T1000 (cell line): ENCODE data around the gene EHMT2.

ENCODE experiments used
- DNase-seq: peaks from one replicate; lab custom pipeline; 2025; ENCODE audit warnings: mixed read lengths; lab: John Stamatoyannopoulos, UW

EHMT2 gene

DNA sequence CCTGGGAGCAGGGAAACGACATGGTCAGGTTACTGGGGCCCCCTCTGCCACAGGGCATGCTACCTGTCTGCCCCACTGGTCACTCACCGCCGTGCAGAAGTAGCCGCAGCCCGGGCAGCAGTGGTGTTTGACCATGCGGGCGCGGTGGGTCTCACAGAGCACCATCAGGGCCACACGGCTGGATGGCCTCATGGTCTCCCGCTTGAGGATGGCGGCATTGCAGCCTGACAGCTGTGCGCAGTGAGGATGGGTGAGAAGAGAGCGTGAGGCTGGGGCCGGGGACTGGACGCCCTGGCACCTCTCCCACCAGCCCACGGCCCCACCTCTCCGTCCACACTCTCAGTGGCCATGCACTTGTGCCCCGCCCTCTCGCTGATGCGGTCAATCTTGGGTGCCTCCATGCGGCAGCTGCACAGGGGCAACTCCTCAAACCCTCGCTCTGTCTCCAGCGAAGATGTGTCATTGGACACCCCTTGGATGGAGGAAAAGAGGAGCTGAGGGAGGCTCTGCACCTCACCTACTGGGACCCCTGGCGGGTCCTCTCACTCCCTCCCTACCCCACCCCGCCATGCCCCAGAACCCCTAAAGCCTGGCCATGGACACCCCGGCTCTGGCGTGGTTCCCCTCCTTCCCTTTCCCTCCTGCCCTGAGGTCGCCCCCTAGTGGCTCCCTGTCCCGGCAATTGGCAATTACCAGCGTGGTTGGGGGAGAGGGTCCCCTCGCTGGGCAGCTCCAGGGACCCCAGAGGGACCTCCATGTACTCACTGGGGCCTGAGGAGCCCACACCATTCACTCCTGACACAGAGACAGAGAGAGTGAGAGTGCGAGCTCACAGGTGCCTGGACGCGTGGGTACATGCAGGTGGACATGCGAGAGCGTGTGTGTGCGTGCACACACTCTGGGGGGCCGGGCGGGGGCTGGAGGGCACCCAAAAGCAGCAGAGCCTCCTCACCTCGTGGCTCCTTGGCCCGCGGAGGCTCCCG is 8.9 kb downstream of the EHMT2 start:
- DNase-seq: no peak

DNA sequence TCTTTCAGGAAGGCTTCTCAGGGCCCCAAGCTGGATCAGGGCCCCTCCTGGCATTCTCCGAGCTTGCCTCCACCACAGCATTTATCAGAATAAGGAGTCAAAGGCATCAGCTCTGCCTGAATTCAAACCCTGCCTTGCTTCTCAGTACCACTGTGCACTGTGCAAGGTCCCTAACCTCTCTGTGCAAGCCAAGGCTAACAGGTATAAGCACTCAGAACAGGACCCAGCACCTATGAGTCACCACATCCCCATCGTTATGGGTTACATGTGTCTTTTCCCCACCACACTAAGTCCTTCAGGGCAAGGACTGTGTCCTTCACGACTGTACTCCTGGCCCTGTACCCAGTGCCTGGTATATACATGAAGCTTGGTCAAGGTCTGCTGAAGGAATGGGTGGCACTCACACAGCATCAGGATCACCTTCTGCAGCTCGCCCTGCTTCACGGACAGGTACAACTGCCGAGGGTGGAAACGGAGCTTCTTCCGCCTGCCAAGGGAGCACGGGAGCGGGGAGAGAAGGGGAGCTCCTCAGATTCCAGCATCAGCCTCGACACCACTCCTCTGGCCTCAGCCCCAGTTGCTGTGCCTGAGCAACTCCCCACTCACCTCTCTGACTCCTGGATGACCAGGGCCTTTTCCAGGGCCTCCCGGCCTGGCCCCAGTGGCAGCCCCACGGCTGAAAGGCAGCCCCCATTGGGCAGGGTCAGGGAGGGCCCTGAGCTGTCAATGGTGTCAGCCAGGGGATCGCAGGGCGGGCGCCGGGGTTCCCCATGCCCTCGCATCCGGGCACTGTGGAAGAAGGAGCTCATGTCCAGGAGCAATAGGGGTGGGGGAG is 10.1 kb downstream of the EHMT2 start:
- no peak for DNase-seq

GRCh38 chr6:31886541-31886991 is 10.9 kb downstream of the EHMT2 start:
- DNase-seq: no peak

DNA sequence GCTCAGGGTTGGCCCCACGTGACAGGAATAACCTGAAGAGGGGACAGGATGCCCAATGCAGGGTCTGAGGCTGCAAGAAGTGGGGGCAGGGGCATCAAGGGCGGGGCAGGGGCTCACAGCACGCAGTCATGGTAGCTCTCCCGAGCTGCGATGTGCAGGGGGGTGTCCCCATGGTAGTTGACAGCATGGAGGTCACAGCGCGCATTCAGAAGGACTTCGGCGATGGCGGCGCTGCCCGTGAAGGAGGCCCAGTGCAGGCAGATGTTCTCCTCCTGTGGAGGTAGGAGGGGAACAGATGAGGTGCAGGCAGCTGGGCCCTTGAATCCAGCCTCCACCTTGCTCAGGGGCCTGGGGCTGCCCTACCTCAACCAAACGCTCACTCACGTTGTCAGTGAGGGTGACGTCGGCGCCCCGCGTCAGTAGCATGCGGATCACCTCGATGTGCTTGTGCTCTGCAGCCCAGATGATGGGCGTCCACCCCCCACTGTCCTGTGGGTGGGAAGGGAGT is 12.9 kb downstream of the EHMT2 start:
- no peak for DNase-seq

- DNase-seq: no peak
Measured at GRCh38 chr6:31883676-31884075, 13.8 kb downstream of the EHMT2 start.

GRCh38 chr6:31882344-31882743 is 15.2 kb downstream of the EHMT2 start:
- no peak for DNase-seq

GRCh38 chr6:31881136-31881859 is 16.2 kb downstream of the EHMT2 start:
- no peak for DNase-seq

GRCh38 chr6:31880616-31881015 is 16.9 kb downstream of the EHMT2 start:
- DNase-seq: no peak

DNA sequence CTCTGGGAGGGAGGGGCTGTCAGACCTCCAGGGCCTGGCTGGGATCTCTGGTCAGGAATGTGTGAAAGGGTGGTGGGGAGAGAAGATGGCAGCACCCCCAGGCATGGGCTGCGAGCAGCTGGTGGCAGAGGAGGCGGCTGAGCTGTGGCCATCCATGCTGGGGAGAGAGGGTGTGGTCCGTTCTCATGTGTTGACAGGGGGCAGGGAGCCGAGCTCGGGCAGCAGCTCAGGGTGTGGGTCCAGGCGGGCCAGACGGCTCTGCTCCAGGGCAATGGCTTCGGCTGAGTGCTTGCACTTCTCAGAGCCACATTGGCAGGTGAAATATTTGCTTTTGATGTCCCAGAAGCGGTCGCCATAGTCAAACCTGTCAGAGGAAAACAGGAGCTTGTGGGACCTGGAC is 17.6 kb downstream of the EHMT2 start:
- no peak for DNase-seq

- no peak for DNase-seq
Measured at GRCh38 chr6:31879143-31879542, 18.4 kb downstream of the EHMT2 start.

DNA sequence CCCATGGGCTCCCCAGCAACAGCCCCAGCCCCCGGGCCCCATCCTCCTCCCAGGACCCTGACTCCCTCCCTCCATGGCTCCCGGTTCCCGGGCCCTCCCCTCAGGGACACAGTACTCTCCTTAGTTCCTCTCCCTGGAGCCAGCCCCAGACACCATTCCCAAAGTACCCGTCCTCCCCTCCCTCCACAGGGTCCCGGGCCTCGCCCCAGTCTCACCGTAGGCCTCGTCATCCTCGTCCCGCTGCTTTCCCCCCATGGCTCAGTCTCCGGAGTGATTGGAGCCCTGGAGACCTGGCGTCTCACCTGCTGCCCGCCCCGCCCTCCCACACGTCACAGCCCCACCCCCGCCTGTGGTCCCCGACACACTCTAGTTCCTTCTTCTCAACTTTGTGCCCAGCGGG is 18.8 kb downstream of the EHMT2 start, which contains the start of gene SLC44A4:
SLC44A4 (minus strand) TSS at position 272 of the 400 bp plus-strand sequence; CDS start at position 255, 17 bp downstream.
- DNase-seq: no peak

- DNase-seq: no peak
Measured at GRCh38 chr6:31878222-31878621, 19.3 kb downstream of the EHMT2 start.

- no peak for DNase-seq
Measured at GRCh38 chr6:31877651-31878161, 19.8 kb downstream of the EHMT2 start.

- no peak for DNase-seq
Measured at GRCh38 chr6:31877125-31877650, 20.3 kb downstream of the EHMT2 start.

DNA sequence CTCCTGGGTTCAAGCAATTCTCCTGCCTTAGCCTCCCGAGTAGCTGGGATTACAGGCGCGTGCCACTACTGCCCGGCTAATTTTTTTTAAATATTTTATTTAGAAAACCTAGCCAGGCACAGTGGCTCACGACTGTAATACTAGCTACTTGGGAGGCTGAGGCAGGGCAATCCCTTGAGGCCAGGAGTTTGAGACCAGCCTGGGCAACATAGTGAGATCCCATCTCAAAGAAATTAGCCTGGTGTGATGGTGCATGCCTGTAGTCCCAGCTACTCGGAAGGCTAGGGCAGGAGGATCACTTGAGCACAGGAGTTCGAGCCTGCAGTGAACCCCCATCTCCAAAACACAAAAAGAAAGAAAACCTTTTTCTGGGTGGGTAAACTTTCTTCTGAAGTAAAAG is 21.1 kb downstream of the EHMT2 start:
- no peak for DNase-seq

GRCh38 chr6:31875877-31876276 is 21.6 kb downstream of the EHMT2 start:
- DNase-seq: no peak

DNA sequence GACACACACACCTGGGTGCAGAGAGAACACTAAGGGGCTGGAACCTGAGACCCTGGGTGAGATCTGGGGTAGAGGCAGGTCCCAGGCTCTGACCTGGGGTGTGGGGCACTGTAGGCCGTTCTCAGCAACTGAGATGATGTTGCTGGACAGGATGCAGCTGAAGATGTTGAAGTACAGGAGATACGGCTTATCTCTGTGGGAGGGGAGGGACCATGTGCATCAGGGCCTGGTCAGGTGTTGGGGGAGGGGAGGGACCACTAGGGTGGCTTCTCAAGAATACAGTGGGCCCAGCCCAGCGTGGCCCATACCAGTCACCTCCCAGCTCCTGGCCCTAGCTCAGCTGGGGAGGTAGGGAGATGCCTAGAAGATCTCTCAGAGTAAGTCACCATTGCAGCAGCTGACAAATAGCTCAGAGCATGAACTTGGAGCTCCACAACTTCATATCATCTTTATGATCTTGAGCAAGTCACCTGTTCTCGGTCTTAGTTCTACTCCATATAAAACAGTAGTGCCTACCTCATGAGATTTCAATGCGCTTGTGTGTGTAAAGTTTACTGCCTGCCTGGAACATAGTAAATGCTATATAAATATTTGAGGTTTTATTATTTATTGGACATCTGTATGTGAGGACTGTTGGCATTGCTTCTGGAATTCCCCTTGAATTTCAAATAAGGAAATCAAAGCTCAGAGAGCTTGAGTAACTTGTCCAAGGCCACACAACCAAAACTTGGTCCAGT is 22.5 kb downstream of the EHMT2 start:
- no peak for DNase-seq

GRCh38 chr6:31874084-31874670 is 23.3 kb downstream of the EHMT2 start:
- DNase-seq: no peak

- DNase-seq: no peak
Measured at GRCh38 chr6:31871046-31871659, 26.3 kb downstream of the EHMT2 start.
